ENCODE data around the gene TSPAN18.

DNA sequence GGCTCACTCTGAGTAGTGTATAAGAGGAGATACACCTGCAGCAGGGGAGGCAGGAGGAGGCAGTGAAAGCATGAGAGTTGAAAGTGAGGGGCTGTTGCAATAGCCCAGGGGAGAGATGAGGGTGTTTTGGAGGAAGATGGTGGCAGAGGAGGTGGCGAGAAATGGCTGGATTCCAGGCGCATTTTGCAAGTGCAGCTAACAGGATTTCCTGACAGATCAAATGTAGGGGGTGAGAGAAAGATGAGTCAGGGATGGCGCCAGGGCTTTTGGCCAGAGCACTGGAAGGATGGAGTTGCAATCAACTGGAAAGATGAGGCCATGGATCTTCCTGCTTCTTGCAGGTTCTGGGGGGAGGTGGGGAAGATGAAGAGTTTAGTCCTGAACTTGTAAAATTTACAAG is 16.8 kb upstream of the TSPAN18 start:
- TF ChIP-seq, protein P1, sequence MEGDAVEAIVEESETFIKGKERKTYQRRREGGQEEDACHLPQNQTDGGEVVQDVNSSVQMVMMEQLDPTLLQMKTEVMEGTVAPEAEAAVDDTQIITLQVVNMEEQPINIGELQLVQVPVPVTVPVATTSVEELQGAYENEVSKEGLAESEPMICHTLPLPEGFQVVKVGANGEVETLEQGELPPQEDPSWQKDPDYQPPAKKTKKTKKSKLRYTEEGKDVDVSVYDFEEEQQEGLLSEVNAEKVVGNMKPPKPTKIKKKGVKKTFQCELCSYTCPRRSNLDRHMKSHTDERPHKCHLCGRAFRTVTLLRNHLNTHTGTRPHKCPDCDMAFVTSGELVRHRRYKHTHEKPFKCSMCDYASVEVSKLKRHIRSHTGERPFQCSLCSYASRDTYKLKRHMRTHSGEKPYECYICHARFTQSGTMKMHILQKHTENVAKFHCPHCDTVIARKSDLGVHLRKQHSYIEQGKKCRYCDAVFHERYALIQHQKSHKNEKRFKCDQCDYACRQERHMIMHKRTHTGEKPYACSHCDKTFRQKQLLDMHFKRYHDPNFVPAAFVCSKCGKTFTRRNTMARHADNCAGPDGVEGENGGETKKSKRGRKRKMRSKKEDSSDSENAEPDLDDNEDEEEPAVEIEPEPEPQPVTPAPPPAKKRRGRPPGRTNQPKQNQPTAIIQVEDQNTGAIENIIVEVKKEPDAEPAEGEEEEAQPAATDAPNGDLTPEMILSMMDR (IDR thresholded peaks at IDR 0.05; ENCODE audit: poor library complexity), result no peak
- TF ChIP-seq EZH2 (IDR thresholded peaks at IDR 0.05; ENCODE audit: borderline replicate concordance) (no peak), EZH2phosphoT487 (IDR thresholded peaks at IDR 0.05; ENCODE audit: low read depth, severe bottlenecking, unreplicated experiment) (no peak)
